Activated T-helper 1 cell treated with Interleukin-2 at 50 U/mL for 16 hours (primary cell): Measurements from ENCODE around the gene LDLRAD2.
A peak's percentile ranks its signal among the peaks of the same experiment; 100 is the strongest.
"Not testable (repeated sequence)": the region's sequence is repeated elsewhere in the genome, so short reads cannot be mapped to it uniquely, and the experiment has no call there.

Experiments used
- DNase-seq: peaks from one replicate; pipeline ENCODE4 v3.0.0-alpha.2; 2020; ENCODE audit warnings: low read depth

The LDLRAD2 gene

DNA sequence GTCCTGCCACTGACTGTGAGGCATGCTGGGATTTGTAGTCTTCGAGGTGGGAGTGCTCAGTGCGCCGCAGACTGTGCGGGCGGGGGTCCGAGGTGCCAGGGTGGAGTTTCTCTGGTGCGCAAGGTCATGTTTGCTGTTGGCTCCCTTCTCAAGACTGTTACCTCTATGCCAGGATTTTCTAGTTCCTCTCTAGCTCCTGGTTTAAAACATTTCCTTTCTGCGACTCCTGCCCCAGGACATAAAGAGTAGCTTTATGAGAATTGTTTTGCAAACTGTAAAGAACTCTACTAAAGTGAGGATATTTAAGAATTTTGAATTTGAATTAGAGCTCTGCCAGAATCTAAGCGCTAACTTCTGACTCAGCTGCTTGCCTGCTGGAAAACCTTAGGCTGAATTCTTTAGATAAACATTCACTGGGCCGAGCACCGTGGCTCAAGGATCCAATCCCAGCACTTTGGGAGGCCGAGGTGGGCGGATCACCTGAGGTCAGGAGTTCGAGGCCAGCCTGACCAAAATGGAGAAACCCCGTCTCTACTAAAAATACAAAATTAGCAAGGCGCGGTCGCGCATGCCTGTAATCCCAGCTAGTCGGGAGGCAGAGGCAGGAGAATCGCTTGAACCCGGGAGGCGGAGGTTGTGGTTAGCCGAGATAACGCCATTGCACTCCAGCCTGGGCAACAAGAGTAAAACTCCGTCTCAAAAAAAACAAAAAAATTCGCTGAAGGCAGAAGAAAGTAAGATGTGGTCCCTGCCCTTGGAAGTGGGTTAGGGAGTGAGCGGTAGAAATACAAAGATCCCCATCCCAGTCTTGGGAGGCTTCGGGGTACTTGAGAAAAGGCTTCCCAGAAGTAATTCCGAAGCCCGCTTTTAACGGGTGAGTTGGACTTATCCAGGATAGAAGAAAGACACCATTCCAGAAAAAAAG is 28.1 kb upstream of the LDLRAD2 start:
- DNase-seq = no peak

DNA sequence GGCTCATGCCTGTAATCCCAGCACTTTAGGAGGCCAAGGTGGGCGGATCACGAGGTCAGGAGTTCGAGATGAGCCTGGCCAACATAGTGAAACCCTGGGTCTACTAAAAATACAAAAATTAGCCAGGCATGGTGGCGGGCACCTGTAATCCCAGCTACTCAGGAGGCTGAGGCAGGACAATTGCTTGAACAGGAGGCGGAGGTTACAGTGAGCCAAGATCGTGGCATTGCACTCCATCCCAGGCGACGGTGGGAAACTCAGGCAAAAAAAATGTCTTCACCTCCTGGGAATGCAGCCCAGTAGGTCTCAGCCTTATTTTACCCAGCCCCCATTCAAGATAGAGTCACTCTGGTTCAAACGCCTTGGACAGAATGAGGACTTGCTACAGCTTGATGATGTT is 26.3 kb upstream of the LDLRAD2 start:
- DNase-seq = not testable (repeated sequence)

GRCh38 chr1:21786640-21787039 is 25.4 kb upstream of the LDLRAD2 start:
- no peak for DNase-seq

- DNase-seq = no peak
These were observed 19.0 kb upstream of the LDLRAD2 start for GRCh38 chr1:21793104-21793503.

- DNase-seq = no peak
These were observed 17.4 kb upstream of the LDLRAD2 start for GRCh38 chr1:21794656-21795055.

DNA sequence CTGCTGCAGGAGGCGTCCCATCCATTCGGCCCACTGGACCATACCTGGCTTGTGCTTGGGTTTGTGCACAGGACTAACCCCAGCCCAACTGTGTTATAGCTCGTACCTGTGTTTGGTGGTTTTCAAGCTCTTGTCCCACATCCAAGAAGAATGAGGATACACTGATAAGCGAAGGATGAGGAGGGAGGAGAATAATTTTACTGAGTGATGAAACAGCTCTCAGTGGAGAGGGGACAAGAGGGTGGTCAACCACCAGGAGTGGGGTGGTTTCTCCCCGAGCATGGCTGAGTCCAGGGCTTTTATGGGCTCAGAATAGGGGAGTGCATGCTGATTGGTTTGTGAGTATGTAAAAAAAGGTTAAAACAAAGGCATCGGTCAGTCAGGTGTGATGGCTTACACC is 17.0 kb upstream of the LDLRAD2 start:
- DNase-seq = no peak

DNA sequence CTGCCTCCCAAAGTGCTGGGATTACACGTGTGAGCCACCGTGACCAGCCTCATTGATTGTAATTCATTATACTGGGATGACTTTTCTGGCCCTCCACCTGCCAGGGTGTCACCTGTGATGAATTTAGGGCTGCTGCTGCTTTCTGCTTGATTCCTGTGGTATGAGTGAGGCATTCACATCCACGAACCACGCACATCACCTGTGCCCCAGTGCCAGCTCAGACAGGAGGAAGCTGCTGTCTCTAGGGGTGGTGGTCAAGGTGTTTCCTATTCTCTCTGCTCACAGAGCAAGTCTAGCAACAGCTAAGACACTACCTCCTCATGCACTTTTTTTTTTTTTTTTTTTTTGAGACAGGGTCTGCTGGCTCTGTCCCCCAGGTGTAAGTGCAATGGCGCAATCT is 12.3 kb upstream of the LDLRAD2 start:
- DNase-seq = no peak

GRCh38 chr1:21801100-21801499 is 11.0 kb upstream of the LDLRAD2 start:
- DNase-seq = no peak

GRCh38 chr1:21804536-21804935 is 7.5 kb upstream of the LDLRAD2 start:
- no peak for DNase-seq

GRCh38 chr1:21813542-21813941 is 1.5 kb downstream of the LDLRAD2 start:
- DNase-seq = no peak

DNA sequence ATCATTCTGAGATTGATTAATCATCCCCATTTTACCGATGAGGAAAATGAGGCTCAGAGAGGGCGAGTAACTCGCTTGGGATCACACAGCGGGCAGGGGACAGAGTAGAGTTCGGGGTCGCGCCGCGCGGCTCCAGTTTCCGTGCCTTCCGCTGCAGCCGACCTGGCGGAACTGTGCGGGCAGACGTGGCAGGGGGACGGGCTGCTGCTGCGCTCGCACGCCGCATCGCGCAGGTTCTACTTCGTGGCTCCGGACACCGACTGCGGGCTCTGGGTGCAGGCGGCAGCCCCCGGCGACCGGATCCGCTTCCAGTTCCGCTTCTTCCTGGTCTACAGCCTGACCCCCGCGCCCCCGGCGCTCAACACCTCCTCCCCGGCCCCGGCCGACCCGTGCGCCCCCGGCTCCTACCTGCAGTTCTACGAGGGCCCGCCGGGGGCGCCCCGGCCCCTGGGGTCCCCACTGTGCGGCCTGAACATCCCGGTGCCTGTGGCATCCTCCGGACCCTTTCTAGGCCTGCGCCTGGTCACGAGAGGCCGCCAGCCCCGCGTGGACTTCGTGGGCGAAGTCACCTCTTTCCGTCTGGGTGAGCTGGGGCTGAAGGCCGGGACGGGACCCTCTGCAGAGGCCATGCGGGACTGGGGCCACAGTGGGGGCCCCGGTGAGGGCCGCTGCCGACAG is 2.3 kb downstream of the LDLRAD2 start:
- DNase-seq = peak; percentile 9

DNA sequence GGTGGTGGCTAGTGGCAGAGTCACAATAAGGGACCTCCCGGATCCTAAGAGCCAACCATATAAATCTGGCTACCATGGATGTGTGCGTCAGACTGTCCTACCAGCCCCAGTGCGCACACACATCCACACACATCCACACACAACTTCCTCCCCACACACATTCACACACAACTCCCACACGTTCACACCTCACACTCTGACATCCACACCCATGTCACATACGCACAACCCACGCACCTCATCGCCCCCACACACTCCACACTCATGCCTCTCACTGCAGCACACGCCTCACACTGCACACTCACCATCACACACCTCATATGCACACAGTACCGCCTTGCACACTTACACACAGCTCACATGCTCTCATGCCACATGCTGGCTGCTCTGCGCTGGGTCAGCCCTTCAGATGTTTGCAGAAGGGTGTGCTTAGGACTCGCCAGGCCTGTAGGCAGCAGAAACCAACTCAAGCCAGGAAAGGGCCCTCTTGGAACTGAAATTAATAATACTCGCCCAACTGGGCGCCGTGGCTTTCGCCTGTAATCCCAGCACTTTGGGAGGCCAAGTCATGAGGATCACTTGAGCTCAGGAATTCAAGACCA is 3.0 kb downstream of the LDLRAD2 start:
- no peak for DNase-seq

- DNase-seq = no peak
These were observed 3.8 kb downstream of the LDLRAD2 start for GRCh38 chr1:21815724-21816321.

DNA sequence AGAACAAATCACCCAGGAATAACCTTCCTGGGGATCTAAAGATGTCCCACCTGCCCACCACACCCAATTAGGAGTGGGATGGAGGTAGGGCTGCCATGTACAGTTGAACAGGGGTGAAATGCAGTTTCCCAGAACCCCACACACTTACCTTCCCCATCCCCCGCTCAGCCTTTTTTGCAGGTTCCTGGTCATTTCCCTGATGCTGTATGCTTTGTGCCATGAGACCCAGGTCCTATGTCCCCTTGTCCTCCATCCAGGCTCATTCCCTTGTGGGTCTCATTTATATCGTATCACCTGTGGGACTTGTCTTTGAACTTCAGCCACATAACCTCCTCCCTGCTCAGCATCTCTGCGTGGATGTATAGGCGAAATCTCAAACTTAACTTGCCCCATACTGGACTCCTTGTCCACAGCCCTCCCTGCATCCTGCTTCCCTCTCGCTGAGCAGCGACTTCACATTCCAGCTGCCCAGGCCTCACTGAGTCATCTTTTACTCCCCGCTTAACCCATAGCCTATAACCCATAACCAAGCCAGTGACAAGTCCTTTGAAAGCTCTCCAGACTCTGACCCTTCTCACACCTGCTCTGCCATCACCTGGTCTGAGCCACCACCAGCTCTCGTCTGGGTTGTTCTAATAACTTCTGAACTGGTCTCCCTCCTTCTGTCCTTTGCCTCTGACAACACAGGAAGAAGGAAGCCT is 4.7 kb downstream of the LDLRAD2 start:
- DNase-seq = no peak

DNA sequence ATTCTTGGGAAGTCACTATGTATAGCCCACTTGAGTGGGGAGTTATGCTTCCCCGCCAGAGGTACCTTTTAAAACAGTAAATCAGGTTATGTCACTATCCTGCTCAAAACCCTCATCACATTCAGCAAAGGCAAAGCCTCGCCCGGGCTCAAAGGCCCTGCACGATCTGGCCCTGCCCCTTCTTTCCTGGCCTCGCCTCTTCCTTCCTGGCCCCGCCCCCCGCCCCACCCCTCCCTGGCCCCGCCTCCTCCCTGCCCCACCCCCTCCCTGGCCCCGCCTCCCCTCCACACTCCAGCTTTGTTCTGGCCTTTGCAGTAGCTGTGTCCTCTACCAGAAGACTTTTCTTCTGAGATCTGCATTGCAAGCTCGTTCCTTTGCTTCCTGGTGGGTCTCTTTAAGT is 6.6 kb downstream of the LDLRAD2 start:
- DNase-seq = no peak

GRCh38 chr1:21820597-21821232 is 8.7 kb downstream of the LDLRAD2 start:
- no peak for DNase-seq

- no peak for DNase-seq
These were observed 9.4 kb downstream of the LDLRAD2 start for GRCh38 chr1:21821385-21822019.

DNA sequence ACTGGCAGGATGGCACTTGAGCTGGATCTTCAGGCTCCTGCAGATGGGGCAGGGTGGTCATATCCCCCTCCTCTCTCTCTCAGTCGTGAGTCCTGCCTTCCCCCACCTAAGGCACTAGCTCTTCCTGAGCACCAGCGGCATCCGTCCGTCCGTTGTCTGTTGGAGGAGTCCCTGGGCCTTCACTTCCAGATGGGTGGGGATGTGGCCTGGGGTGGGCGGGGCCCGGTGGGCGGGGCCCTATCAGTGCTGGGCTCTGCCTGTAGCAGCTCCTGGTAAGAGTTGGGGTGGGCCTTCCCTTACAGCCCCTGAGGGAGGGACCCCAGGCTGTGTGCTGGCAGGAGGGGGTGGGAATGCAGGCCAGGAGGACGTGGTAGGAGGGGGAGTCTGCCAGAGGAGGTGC is 10.3 kb downstream of the LDLRAD2 start:
- DNase-seq = no peak

DNA sequence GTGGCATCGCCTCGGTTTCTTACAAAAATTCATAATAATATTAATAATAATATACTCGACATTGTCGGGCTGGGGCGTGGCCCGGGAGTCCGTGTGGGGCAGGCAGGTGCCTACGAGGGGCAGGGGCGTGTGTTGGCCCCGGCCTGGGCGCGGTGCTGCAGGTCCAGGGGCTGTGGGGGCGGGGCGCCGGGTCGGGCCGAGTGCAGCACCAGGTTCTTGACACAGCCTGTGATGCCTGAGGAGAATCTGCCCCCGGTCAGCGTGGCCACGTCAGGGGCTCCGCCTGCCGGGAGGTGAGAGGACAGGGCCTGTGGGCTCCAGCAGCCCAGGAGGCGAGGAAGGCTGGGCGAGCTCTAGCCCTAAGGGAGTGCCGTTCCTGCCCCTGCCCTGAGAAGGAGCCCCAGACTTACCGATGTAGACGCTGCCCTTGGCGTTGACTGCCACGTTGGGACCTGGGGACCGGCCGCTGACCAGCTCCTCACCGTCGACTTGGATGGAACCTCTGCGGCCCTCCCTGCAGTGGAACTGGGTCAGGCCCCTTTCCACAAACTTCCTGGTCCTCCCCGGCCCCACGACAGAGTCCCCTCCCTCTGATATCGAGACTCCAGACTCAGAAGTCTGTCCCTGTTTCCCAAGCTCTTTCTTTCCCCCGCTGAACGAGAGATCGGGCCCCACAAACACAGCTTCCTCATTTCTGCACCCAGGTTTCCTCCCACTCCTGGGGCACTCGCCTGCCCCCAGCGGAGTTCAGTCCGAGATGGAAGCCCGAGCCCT is 11.3 kb downstream of the LDLRAD2 start:
- no peak for DNase-seq
